ENCODE results near the gene ACYP1. TPM values are rescaled to one million over a fixed set of nuclear protein-coding genes. Genes with fewer than 3 reads are reported as not detected.

ACYP1 gene
- 8.1 TPM for polyA plus RNA-seq (2013, experiment 1 of 2; ENCODE audit: insufficient read length)
- polyA plus RNA-seq (2013, experiment 2 of 2; ENCODE audit: insufficient read length) = 9.1 TPM

GRCh38 chr14:75063491-75064204 lies at the start of gene ACYP1:
TSS of gene ACYP1 (minus strand) at chr14:75064024. CDS start at chr14:75063553, 471 bp downstream.
- DNase-seq = peak; percentile 89

GRCh38 chr14:75109877-75110276 lies 46.1 kb upstream of the ACYP1 start:
- DNase-seq = no peak

- DNase-seq = no peak
Measured at GRCh38 chr14:75107186-75107585, 43.4 kb upstream of the ACYP1 start.

GRCh38 chr14:75101491-75101890 lies 37.7 kb upstream of the ACYP1 start:
- no peak for DNase-seq

- DNase-seq = no peak
Measured at GRCh38 chr14:75098682-75099081, 34.9 kb upstream of the ACYP1 start.

GRCh38 chr14:75098212-75098611 lies 34.4 kb upstream of the ACYP1 start:
- no peak for DNase-seq

GRCh38 chr14:75096959-75097358 lies 33.1 kb upstream of the ACYP1 start:
- DNase-seq = no peak

- no peak for DNase-seq
Measured at GRCh38 chr14:75095690-75096089, 31.9 kb upstream of the ACYP1 start.

- peak; percentile 89 for DNase-seq
Measured at GRCh38 chr14:75094896-75095295, 31.1 kb upstream of the ACYP1 start.

- no peak for DNase-seq
Measured at GRCh38 chr14:75092698-75093097, 28.9 kb upstream of the ACYP1 start.

- DNase-seq = no peak
Measured at GRCh38 chr14:75091251-75091650, 27.4 kb upstream of the ACYP1 start.

GRCh38 chr14:75090353-75090752 lies 26.5 kb upstream of the ACYP1 start:
- peak; percentile 64 for DNase-seq

- DNase-seq = peak; percentile 65
Measured at GRCh38 chr14:75088566-75089373, 24.9 kb upstream of the ACYP1 start.

GRCh38 chr14:75088153-75088552 lies 24.3 kb upstream of the ACYP1 start:
- no peak for DNase-seq

GRCh38 chr14:75084513-75084912 lies 20.7 kb upstream of the ACYP1 start:
- DNase-seq = no peak

GRCh38 chr14:75083271-75083670 lies 19.4 kb upstream of the ACYP1 start:
- DNase-seq = no peak

GRCh38 chr14:75081660-75082229 lies 17.9 kb upstream of the ACYP1 start:
- no peak for DNase-seq

- no peak for DNase-seq
Measured at GRCh38 chr14:75079521-75079920, 15.7 kb upstream of the ACYP1 start.

- DNase-seq = no peak
Measured at GRCh38 chr14:75077794-75078193, 14.0 kb upstream of the ACYP1 start.

GRCh38 chr14:75070383-75070782 lies 6.6 kb upstream of the ACYP1 start:
- no peak for DNase-seq

GRCh38 chr14:75069811-75070145 lies 6.0 kb upstream of the ACYP1 start:
- no peak for DNase-seq

GRCh38 chr14:75069121-75069810 lies 5.4 kb upstream of the ACYP1 start, which contains the start of gene ZC2HC1C:
TSS of gene ZC2HC1C (plus strand) at chr14:75069641. CDS start at chr14:75070574, 933 bp downstream.
- peak; percentile 79 for DNase-seq
